ENCODE data around the gene EVI5L. TPM values are rescaled to one million over a fixed set of nuclear protein-coding genes. Genes with fewer than 3 reads are reported as not detected.

Gene EVI5L
- total RNA-seq, 1 experiment from 2014 or later: 3.2 TPM

DNA sequence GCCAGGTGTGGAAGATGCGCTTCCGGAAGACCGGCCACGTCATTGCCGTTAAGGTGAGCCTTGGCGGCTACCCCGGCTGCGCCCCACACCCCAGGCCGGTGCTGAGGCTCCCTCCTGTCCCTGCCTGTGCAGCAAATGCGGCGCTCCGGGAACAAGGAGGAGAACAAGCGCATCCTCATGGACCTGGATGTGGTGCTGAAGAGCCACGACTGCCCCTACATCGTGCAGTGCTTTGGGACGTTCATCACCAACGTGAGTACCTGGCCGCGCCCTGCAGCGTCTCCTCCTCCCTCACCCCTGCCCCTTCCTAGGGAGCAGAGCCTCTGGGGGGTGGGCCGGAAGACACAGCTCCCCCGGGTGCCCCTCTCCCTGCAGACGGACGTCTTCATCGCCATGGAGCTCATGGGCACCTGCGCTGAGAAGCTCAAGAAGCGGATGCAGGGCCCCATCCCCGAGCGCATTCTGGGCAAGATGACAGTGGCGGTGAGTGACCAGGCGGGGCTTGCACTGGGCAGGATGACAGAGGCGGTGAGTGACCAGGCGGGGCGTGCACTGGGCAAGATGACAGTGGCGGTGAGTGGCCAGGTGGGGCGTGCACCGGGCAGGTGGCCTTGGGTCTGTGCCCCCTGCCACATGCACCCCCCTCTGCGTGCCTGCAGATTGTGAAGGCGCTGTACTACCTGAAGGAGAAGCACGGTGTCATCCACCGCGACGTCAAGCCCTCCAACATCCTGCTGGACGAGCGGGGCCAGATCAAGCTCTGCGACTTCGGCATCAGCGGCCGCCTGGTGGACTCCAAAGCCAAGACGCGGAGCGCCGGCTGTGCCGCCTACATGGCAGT, 80.5 kb downstream of the EVI5L start:
- DNase-seq (ENCODE audit: low read depth): no peak

GRCh38 chr19:7911508-7912143, 81.6 kb downstream of the EVI5L start:
- DNase-seq (ENCODE audit: low read depth): no peak

DNA sequence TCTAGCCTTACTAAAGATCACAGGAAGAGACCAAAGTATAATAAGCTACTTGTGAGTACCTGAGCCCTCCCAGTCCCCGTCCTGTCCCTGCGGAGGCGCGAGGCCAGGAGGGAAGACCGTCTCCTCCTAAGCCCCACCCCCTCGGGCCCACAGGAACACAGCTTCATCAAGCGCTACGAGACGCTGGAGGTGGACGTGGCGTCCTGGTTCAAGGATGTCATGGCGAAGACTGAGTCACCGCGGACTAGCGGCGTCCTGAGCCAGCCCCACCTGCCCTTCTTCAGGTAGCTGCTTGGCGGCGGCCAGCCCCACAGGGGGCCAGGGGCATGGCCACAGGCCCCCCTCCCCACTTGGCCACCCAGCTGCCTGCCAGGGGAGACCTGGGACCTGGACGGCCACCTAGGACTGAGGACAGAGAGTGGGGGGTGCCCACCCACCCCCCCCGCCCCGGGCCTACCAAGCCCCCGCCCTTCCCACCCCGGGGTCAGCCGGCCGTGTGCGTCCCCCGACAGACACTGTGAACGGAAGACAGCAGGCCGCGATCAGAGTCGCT, 82.2 kb downstream of the EVI5L start:
- DNase-seq (ENCODE audit: low read depth): no peak

DNA sequence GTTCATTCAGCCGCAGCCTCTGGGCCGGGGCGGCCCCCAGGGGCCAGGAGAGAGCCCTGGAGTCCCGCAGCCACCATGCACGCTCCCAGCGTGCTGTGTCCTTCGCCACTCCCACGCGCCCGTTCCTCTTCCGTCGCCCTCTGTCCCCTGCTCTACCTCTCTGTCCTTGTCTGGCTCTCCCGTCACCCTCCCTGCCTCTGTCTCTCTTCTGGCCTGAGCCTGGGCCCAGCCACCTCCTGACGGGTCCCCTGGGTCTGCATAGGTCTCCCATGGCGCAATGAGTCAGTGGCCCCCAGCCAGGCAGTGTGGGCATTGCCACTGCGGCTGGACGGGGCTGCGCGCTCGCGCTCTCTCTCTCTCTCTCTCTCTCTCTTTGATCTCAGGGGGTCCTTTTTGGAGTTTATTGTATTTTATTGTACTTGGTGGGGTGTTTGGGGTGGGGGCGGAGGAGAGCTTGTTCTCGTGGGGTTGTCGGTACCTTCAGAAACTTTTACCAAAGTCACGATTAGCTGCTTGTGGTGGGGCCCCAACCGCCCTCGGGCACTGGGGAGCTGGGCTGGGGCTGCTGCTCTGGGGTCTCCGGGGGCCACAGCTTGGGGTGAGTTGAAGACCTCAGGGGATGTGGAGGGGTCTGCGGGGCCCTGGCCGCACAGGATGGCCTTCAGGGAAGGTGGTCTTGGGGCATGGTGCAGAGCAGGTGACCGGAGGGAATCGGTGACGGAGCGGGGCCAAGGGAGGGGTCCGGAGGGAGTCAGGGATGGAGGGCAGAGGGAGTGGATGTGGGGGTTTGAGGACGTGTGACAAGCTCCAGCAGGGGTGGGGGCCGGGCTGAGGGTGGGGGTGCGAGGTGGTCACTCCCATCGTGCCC, 82.9 kb downstream of the EVI5L start:
- no peak for DNase-seq (ENCODE audit: low read depth)

DNA sequence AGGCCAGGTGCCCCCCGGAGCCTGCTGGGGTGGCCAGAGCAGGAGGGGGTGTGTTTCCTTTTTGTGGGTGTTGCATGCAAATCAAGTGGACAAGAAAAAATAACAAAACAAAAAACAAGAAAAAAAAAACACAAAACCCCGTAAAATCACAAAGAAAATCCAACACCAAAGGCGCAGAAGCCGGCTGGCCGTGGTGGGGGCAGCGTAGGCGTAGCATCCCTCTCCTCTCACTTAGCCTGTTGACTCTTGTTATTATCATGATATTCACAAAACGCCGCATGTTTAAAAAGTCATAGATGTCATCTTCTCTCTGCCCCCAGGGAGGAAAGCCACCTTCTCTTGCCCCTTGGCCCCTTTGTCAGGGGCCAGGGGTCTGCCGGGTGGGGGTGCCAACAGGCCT, 83.6 kb downstream of the EVI5L start:
- no peak for DNase-seq (ENCODE audit: low read depth)

DNA sequence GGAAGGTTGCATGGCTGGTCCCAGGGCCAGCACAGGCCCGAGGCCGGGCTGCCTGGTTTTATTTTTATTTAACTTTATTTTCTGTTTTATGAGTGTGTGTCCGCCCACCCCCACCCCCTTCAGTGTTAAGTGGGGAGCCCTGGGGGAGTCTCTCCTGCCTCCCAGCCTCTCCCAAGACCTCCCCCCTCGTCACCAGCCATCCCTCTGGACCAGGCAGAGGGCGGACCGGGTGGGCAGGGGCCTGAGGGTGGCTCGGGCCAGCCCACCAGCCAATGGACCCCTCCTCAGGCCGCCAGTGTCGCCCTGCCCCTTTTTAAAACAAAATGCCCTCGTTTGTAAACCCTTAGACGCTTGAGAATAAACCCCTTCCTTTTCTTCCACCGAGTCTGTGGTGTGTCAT, 84.1 kb downstream of the EVI5L start:
- no peak for DNase-seq (ENCODE audit: low read depth)

Other genes with a start within 250 kb of the EVI5L start
- not detected in 2 replicates for gene CAMSAP3, start 234.4 kb upstream of the EVI5L start, total RNA-seq (2014; rRNA removed; shearing (Covaris generic))
- 58.0 and 68.8 TPM in 2 replicates for gene XAB2, start 200.7 kb upstream of the EVI5L start, total RNA-seq (2014; rRNA removed; shearing (Covaris generic))
- 18.5 and 52.8 TPM in 2 replicates for gene PET100, start 200.4 kb upstream of the EVI5L start, total RNA-seq (2014; rRNA removed; shearing (Covaris generic))
- gene PCP2, start 196.5 kb upstream of the EVI5L start, total RNA-seq (2014; rRNA removed; shearing (Covaris generic)): not detected in 2 replicates
- 1.1 TPM in 1 of 2 replicates, not detected in the other for gene STXBP2, start 193.1 kb upstream of the EVI5L start, total RNA-seq (2014; rRNA removed; shearing (Covaris generic))
- not detected in 2 replicates for gene RETN, start 161.2 kb upstream of the EVI5L start, total RNA-seq (2014; rRNA removed; shearing (Covaris generic))
- not detected in 2 replicates for gene MCEMP1, start 153.1 kb upstream of the EVI5L start, total RNA-seq (2014; rRNA removed; shearing (Covaris generic))
- 62.3 and 98.6 TPM in 2 replicates for gene TRAPPC5, start 149.4 kb upstream of the EVI5L start, total RNA-seq (2014; rRNA removed; shearing (Covaris generic))
- not detected in 2 replicates for gene FCER2, start 128.1 kb upstream of the EVI5L start, total RNA-seq (2014; rRNA removed; shearing (Covaris generic))
- gene CLEC4G, start 98.1 kb upstream of the EVI5L start, total RNA-seq (2014; rRNA removed; shearing (Covaris generic)): not detected in 2 replicates
- gene CD209, start 82.7 kb upstream of the EVI5L start, total RNA-seq (2014; rRNA removed; shearing (Covaris generic)): not detected in 2 replicates
- not detected in 2 replicates for gene CLEC4M, start 67.0 kb upstream of the EVI5L start, total RNA-seq (2014; rRNA removed; shearing (Covaris generic))
- gene PRR36, start 44.2 kb downstream of the EVI5L start, total RNA-seq (2014; rRNA removed; shearing (Covaris generic)): 0.02 TPM in 1 of 2 replicates, not detected in the other
- 11.7 and 14.2 TPM in 2 replicates for gene LRRC8E, start 58.3 kb downstream of the EVI5L start, total RNA-seq (2014; rRNA removed; shearing (Covaris generic))
- gene MAP2K7, start 73.7 kb downstream of the EVI5L start, total RNA-seq (2014; rRNA removed; shearing (Covaris generic)): 16.9 and 22.0 TPM in 2 replicates
- gene TGFBR3L, start 84.6 kb downstream of the EVI5L start, total RNA-seq (2014; rRNA removed; shearing (Covaris generic)): 0.70 and 2.2 TPM in 2 replicates
- gene SNAPC2, start 90.1 kb downstream of the EVI5L start, total RNA-seq (2014; rRNA removed; shearing (Covaris generic)): 33.3 and 42.4 TPM in 2 replicates
- gene CTXN1, start 95.9 kb downstream of the EVI5L start, total RNA-seq (2014; rRNA removed; shearing (Covaris generic)): 3.1 and 7.0 TPM in 2 replicates
- gene TIMM44, start 113.4 kb downstream of the EVI5L start, total RNA-seq (2014; rRNA removed; shearing (Covaris generic)): 70.1 and 89.1 TPM in 2 replicates
- gene ELAVL1, start 175.4 kb downstream of the EVI5L start, total RNA-seq (2014; rRNA removed; shearing (Covaris generic)): 61.1 and 114 TPM in 2 replicates
- not detected in 2 replicates for gene CCL25, start 222.5 kb downstream of the EVI5L start, total RNA-seq (2014; rRNA removed; shearing (Covaris generic))

Data from HT1080 (cell line).